Measurements from ENCODE around the gene TMEM131. TPM values are rescaled to one million over a fixed set of nuclear protein-coding genes. Genes with fewer than 3 reads are reported as not detected.

Gene TMEM131
- polyA plus RNA-seq, 3 donors, result 7.0 to 23.6 (median 8.2) TPM

GRCh38 chr2:97819754-97820153, 176.0 kb downstream of the TMEM131 start:
- peaks cover 26 to 93% of the 10 kb centered on the region in 2 donors for H3K36me3 ChIP-seq (replicated peaks in 1 of 2; ENCODE audit: control insufficient read depth in 1 of 2, insufficient read depth in 2 of 2, low read length in 2 of 2)
- H3K4me1 ChIP-seq (ENCODE audit: control insufficient read depth in 1 of 2, insufficient read depth in 2 of 2, low read length in 2 of 2), result no peaks in the 10 kb centered on the region
- H3K27ac Mint-ChIP-seq, result no peak overlapping the region
- peaks cover 0 to 16% (median 2%) of the 10 kb centered on the region in 7 donors for H3K9me3 Mint-ChIP-seq
- H2AFZ ChIP-seq (ENCODE audit: insufficient read depth, low read depth, low read length, poor library complexity, severe bottlenecking), result no peak overlapping the region
- peaks cover 57 to 75% of the 10 kb centered on the region in 2 donors for H3K36me3 Mint-ChIP-seq
- DNase-seq, result no peak
- no peak for TF ChIP-seq CTCF (IDR thresholded peaks at IDR 0.05)
- no peak overlapping the region for H3K4me3 ChIP-seq (replicated peaks in 1 of 3; ENCODE audit: low read depth in 2 of 3, low read length in 3 of 3)
- no peak overlapping the region for H3K9ac ChIP-seq (ENCODE audit: insufficient read depth, low read length, poor library complexity, severe bottlenecking)
- no peaks in the 10 kb centered on the region for H3K27me3 Mint-ChIP-seq (ENCODE audit: low read depth in 3 of 3)
- no peak overlapping the region for H3K27ac ChIP-seq (ENCODE audit: low read depth in 1 of 2, low read length in 2 of 2)
- intact Hi-C loops (cut with micrococcal nuclease), result no loop called here
- no peak overlapping the region for H3K4me3 Mint-ChIP-seq
- H3K4me2 ChIP-seq (replicated peaks; ENCODE audit: extremely low read depth, low read length, poor library complexity, severe bottlenecking), result no peak overlapping the region
- H4K20me1 ChIP-seq (ENCODE audit: insufficient read depth, low read length), result peaks cover 4% of the 10 kb centered on the region
- no peaks in the 10 kb centered on the region for H3K27me3 ChIP-seq (ENCODE audit: control insufficient read depth in 2 of 2, insufficient read depth in 2 of 2, low read length in 2 of 2)
- H3K4me1 Mint-ChIP-seq, result no peaks in the 10 kb centered on the region
- H3K79me2 ChIP-seq (ENCODE audit: insufficient read depth, low read length), result no peaks in the 10 kb centered on the region
- no peaks in the 10 kb centered on the region for H3K9me3 ChIP-seq (replicated peaks in 1 of 2; ENCODE audit: control insufficient read depth in 1 of 2, insufficient read depth in 1 of 2, low read length in 2 of 2)
- WGBS (ENCODE audit: insufficient coverage), result 100% methylated on average over 4 of the region's 6 CpGs

- no peak overlapping the region for H3K4me3 ChIP-seq (replicated peaks in 1 of 3; ENCODE audit: low read depth in 2 of 3, low read length in 3 of 3)
- no peaks in the 10 kb centered on the region for H3K79me2 ChIP-seq (ENCODE audit: insufficient read depth, low read length)
- no peak overlapping the region for H2AFZ ChIP-seq (ENCODE audit: insufficient read depth, low read depth, low read length, poor library complexity, severe bottlenecking)
- Mint-ChIP-seq H3K36me3 (peaks cover 58 to 71% of the 10 kb centered on the region in 2 donors), H3K9me3 (peaks cover 0 to 2% (median 0%) of the 10 kb centered on the region in 7 donors), H3K27me3 (ENCODE audit: low read depth in 3 of 3) (no peaks in the 10 kb centered on the region), H3K27ac (no peak overlapping the region), H3K4me1 (no peaks in the 10 kb centered on the region), H3K4me3 (no peak overlapping the region)
- TF ChIP-seq CTCF (IDR thresholded peaks at IDR 0.05), result no peak
- H3K36me3 ChIP-seq (replicated peaks in 1 of 2; ENCODE audit: control insufficient read depth in 1 of 2, insufficient read depth in 2 of 2, low read length in 2 of 2), result peaks cover 43 to 97% of the 10 kb centered on the region in 2 donors
- intact Hi-C loops (cut with micrococcal nuclease), result no loop called here
- DNase-seq, result no peak
- no CpG with 5 or more reads among the region's 2 CpGs for WGBS (ENCODE audit: insufficient coverage)
- no peaks in the 10 kb centered on the region for H3K9me3 ChIP-seq (replicated peaks in 1 of 2; ENCODE audit: control insufficient read depth in 1 of 2, insufficient read depth in 1 of 2, low read length in 2 of 2)
- H3K9ac ChIP-seq (ENCODE audit: insufficient read depth, low read length, poor library complexity, severe bottlenecking), result no peak overlapping the region
- H3K4me2 ChIP-seq (replicated peaks; ENCODE audit: extremely low read depth, low read length, poor library complexity, severe bottlenecking), result no peak overlapping the region
- no peak overlapping the region for H3K27ac ChIP-seq (ENCODE audit: low read depth in 1 of 2, low read length in 2 of 2)
- no peaks in the 10 kb centered on the region for H3K27me3 ChIP-seq (ENCODE audit: control insufficient read depth in 2 of 2, insufficient read depth in 2 of 2, low read length in 2 of 2)
- no peaks in the 10 kb centered on the region for H3K4me1 ChIP-seq (ENCODE audit: control insufficient read depth in 1 of 2, insufficient read depth in 2 of 2, low read length in 2 of 2)
- H4K20me1 ChIP-seq (ENCODE audit: insufficient read depth, low read length), result peaks cover 4% of the 10 kb centered on the region
Measured at GRCh38 chr2:97816411-97816810, 179.3 kb downstream of the TMEM131 start.
